ENCODE data around the gene PLD5.

Gene PLD5

GRCh38 chr1:242178436-242178835 is 346.1 kb downstream of the PLD5 start:
- H3K4me1 ChIP-seq (ENCODE audit: insufficient read depth, low read length, severe bottlenecking) = no peaks in the 10 kb centered on the region
- no peaks in the 10 kb centered on the region for H3K9me2 ChIP-seq (ENCODE audit: low read depth, low read length)
- H3F3A ChIP-seq (ENCODE audit: insufficient read depth, low read length) = no peaks in the 10 kb centered on the region
- H4K20me1 ChIP-seq (ENCODE audit: insufficient read depth, low read length) = no peaks in the 10 kb centered on the region
- no peak overlapping the region for H3K9ac ChIP-seq (ENCODE audit: low read length)
- no peak overlapping the region for H3K4me2 ChIP-seq (ENCODE audit: low read length)
- H2AFZ ChIP-seq (ENCODE audit: low read length) = no peak overlapping the region
- H3K27ac ChIP-seq (ENCODE audit: low read depth, low read length, poor library complexity, severe bottlenecking) = no peak overlapping the region
- TF ChIP-seq, protein P1, sequence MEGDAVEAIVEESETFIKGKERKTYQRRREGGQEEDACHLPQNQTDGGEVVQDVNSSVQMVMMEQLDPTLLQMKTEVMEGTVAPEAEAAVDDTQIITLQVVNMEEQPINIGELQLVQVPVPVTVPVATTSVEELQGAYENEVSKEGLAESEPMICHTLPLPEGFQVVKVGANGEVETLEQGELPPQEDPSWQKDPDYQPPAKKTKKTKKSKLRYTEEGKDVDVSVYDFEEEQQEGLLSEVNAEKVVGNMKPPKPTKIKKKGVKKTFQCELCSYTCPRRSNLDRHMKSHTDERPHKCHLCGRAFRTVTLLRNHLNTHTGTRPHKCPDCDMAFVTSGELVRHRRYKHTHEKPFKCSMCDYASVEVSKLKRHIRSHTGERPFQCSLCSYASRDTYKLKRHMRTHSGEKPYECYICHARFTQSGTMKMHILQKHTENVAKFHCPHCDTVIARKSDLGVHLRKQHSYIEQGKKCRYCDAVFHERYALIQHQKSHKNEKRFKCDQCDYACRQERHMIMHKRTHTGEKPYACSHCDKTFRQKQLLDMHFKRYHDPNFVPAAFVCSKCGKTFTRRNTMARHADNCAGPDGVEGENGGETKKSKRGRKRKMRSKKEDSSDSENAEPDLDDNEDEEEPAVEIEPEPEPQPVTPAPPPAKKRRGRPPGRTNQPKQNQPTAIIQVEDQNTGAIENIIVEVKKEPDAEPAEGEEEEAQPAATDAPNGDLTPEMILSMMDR (IDR thresholded peaks at IDR 0.05; ENCODE audit: low read length) = no peak
- TF ChIP-seq EZH2 (IDR thresholded peaks at IDR 0.05; ENCODE audit: borderline replicate concordance, low read length) = no peak
- no peaks in the 10 kb centered on the region for H3K9me3 ChIP-seq (ENCODE audit: low read length)
- H3K79me2 ChIP-seq (ENCODE audit: insufficient read depth, low read length) = no peaks in the 10 kb centered on the region
- H3K4me3 ChIP-seq (ENCODE audit: low read depth, low read length, poor library complexity, severe bottlenecking) = no peak overlapping the region
- H3K27me3 ChIP-seq (ENCODE audit: insufficient read depth, low read length) = no peaks in the 10 kb centered on the region
- H3K36me3 ChIP-seq (ENCODE audit: insufficient read depth, low read length) = no peaks in the 10 kb centered on the region

GRCh38 chr1:242162140-242162539 is 362.4 kb downstream of the PLD5 start:
- H3K4me2 ChIP-seq (ENCODE audit: low read length) = no peak overlapping the region
- H3F3A ChIP-seq (ENCODE audit: insufficient read depth, low read length) = no peaks in the 10 kb centered on the region

GRCh38 chr1:242147096-242147976 is 377.2 kb downstream of the PLD5 start:
- H3K9me3 ChIP-seq (ENCODE audit: low read length) = no peaks in the 10 kb centered on the region
- H3K9me2 ChIP-seq (ENCODE audit: low read depth, low read length) = no peaks in the 10 kb centered on the region
- no peak overlapping the region for H3K9ac ChIP-seq (ENCODE audit: low read length)
- no peak overlapping the region for H3K4me3 ChIP-seq (ENCODE audit: low read depth, low read length, poor library complexity, severe bottlenecking)
- no peaks in the 10 kb centered on the region for H3K79me2 ChIP-seq (ENCODE audit: insufficient read depth, low read length)
- no peak for TF ChIP-seq EZH2 (IDR thresholded peaks at IDR 0.05; ENCODE audit: borderline replicate concordance, low read length)
- TF ChIP-seq, protein P1 (IDR thresholded peaks at IDR 0.05; ENCODE audit: low read length) = no peak
- no peaks in the 10 kb centered on the region for H3K27me3 ChIP-seq (ENCODE audit: insufficient read depth, low read length)
- H3K36me3 ChIP-seq (ENCODE audit: insufficient read depth, low read length) = no peaks in the 10 kb centered on the region
- H3K27ac ChIP-seq (ENCODE audit: low read depth, low read length, poor library complexity, severe bottlenecking) = no peak overlapping the region
- H3F3A ChIP-seq (ENCODE audit: insufficient read depth, low read length) = no peaks in the 10 kb centered on the region
- H2AFZ ChIP-seq (ENCODE audit: low read length) = no peak overlapping the region
- no peaks in the 10 kb centered on the region for H3K4me1 ChIP-seq (ENCODE audit: insufficient read depth, low read length, severe bottlenecking)
- H3K4me2 ChIP-seq (ENCODE audit: low read length) = no peak overlapping the region
- H4K20me1 ChIP-seq (ENCODE audit: insufficient read depth, low read length) = no peaks in the 10 kb centered on the region

More at GRCh38 chr1:242162140-242162539, 362.4 kb downstream of the PLD5 start:
- TF ChIP-seq, protein P1 (IDR thresholded peaks at IDR 0.05; ENCODE audit: low read length) = no peak
- no peak for TF ChIP-seq EZH2 (IDR thresholded peaks at IDR 0.05; ENCODE audit: borderline replicate concordance, low read length)
- no peaks in the 10 kb centered on the region for H3K9me2 ChIP-seq (ENCODE audit: low read depth, low read length)
- H3K9ac ChIP-seq (ENCODE audit: low read length) = no peak overlapping the region
- H3K27me3 ChIP-seq (ENCODE audit: insufficient read depth, low read length) = no peaks in the 10 kb centered on the region
- no peak overlapping the region for H3K27ac ChIP-seq (ENCODE audit: low read depth, low read length, poor library complexity, severe bottlenecking)
- H3K79me2 ChIP-seq (ENCODE audit: insufficient read depth, low read length) = no peaks in the 10 kb centered on the region
- H3K4me1 ChIP-seq (ENCODE audit: insufficient read depth, low read length, severe bottlenecking) = no peaks in the 10 kb centered on the region
- H3K36me3 ChIP-seq (ENCODE audit: insufficient read depth, low read length) = no peaks in the 10 kb centered on the region
- H3K4me3 ChIP-seq (ENCODE audit: low read depth, low read length, poor library complexity, severe bottlenecking) = no peak overlapping the region
- no peaks in the 10 kb centered on the region for H3K9me3 ChIP-seq (ENCODE audit: low read length)
- H4K20me1 ChIP-seq (ENCODE audit: insufficient read depth, low read length) = no peaks in the 10 kb centered on the region
- H2AFZ ChIP-seq (ENCODE audit: low read length) = no peak overlapping the region

All from OCI-LY1 (cell line).